Measurements from ENCODE around the gene SAFB.

DNA sequence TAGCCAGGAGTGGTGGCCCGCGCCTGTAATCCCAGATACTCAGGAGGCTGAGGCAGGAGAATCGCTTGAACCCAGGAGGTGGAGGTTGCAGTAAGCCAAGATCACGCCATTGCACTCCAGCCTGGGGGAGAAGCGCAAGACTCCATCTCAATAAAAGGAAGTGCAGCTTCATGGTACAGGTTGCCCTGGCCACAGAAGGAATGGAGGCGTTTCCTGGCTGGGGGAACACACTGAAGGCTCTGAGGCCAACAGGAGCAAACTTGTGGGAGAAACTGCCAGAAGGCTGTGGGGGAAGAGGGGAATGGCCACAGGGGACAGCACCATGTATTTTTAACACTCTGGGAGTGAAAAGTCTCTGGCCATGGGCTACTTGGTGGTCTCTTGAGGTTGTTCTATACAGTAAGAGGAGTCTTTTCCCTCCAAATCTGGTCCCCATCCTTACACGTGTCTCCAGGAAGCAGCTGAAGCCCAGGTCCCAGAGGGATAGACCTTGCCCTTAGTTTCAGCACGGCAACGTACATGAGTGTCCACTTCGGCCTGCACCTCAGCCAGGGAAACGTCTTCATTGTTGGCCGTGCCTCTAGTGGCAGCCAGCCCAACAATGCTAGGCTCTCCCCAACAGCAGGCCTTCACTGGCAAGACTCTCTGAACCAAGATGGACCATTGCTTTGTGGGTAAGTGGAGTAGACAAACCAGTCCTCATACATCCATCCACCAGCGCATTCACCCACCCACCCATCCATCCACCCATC lies 50.0 kb downstream of the SAFB start:
- TF ChIP-seq CTCF (IDR thresholded peaks at IDR 0.05 in 4 of 5, conservative IDR thresholded peaks at IDR 0.05 in 1 of 5) (no peak), POLR2A (IDR thresholded peaks at IDR 0.05) (no peak)
